Measurements from ENCODE around the gene DBI. TPM values are rescaled to one million over a fixed set of nuclear protein-coding genes. Genes with fewer than 3 reads are reported as not detected.
A peak's percentile ranks its signal among the peaks of the same experiment; 100 is the strongest.

Gene DBI
- total and polyA plus RNA-seq, 2 of the 8 experiments (the other 6 are each of a cell fraction or from before 2014, with no cell fraction given): 180 to 212 TPM

DNA sequence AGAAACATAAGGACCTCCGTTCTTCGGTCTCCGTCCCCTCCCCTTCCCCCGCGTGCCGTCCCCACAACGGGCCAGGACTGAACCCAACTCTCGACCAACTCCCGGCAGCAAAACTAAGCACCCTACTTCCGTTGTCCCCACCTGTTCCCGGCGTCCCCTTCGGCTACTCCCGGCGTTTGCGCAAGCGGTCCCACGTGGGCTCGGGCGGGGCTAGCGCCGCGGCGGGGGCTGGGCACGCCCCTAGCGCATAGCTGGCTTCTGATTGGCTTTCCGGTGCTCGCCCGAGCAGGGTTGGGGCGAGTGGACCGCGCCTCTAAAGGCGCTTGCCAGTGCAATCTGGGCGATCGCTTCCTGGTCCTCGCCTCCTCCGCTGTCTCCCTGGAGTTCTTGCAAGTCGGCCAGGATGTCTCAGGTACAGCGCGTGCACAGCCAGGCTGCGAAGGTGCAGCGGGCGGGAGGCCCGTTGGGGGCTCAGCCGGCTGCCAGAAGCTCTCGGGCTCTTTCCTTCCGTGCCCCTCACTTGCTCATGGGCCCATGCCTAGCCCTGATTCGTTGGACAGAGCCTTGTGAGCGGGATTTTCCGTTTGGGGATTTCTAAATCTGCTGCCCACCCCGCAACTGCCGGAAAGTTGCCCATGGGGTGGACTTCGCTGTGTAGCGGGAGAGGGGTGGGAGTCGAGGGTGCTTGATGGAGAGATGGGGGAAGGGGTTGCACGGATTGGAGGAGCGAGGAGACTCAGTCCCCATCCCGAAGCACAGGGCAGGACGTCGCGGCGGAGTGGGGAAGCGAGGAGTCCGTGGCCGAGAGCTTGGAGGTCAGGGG, at the start of gene DBI, which contains the start of gene C2orf76 (continued):
- TF ChIP-seq POLR2AphosphoS5 (IDR thresholded peaks at IDR 0.05; ENCODE audit: low read depth, low read length): peak; percentile 93
- peak; percentile 92 for TF ChIP-seq TAF7 (optimal IDR thresholded peaks at IDR 0.05; ENCODE audit: borderline replicate concordance, low read depth, low read length)
- TF ChIP-seq, protein P1, sequence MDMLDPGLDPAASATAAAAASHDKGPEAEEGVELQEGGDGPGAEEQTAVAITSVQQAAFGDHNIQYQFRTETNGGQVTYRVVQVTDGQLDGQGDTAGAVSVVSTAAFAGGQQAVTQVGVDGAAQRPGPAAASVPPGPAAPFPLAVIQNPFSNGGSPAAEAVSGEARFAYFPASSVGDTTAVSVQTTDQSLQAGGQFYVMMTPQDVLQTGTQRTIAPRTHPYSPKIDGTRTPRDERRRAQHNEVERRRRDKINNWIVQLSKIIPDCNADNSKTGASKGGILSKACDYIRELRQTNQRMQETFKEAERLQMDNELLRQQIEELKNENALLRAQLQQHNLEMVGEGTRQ (IDR thresholded peaks at IDR 0.05; ENCODE audit: low read length): peak; percentile 79
- TF ChIP-seq, protein P2, sequence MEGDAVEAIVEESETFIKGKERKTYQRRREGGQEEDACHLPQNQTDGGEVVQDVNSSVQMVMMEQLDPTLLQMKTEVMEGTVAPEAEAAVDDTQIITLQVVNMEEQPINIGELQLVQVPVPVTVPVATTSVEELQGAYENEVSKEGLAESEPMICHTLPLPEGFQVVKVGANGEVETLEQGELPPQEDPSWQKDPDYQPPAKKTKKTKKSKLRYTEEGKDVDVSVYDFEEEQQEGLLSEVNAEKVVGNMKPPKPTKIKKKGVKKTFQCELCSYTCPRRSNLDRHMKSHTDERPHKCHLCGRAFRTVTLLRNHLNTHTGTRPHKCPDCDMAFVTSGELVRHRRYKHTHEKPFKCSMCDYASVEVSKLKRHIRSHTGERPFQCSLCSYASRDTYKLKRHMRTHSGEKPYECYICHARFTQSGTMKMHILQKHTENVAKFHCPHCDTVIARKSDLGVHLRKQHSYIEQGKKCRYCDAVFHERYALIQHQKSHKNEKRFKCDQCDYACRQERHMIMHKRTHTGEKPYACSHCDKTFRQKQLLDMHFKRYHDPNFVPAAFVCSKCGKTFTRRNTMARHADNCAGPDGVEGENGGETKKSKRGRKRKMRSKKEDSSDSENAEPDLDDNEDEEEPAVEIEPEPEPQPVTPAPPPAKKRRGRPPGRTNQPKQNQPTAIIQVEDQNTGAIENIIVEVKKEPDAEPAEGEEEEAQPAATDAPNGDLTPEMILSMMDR (IDR thresholded peaks at IDR 0.05; ENCODE audit: control extremely low read depth in 1 of 3, insufficient read depth in 1 of 3, low read depth in 1 of 3, low read length in 3 of 3): no peak
- TF ChIP-seq, protein P3, sequence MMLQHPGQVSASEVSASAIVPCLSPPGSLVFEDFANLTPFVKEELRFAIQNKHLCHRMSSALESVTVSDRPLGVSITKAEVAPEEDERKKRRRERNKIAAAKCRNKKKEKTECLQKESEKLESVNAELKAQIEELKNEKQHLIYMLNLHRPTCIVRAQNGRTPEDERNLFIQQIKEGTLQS (IDR thresholded peaks at IDR 0.05; ENCODE audit: insufficient read depth, low read depth, low read length): 0 out of 2 replicates have a peak, but pooled peaks have one; percentile 48
